Heart left ventricle (tissue), 16 donors: ENCODE measurements around the gene RNF181. TPM values are rescaled to one million over a fixed set of nuclear protein-coding genes. Genes with fewer than 3 reads are reported as not detected.

Experiments used
- ATAC-seq, 4 donors: fragments of 200-7000 bp; cut with Tn5 transposase; one replicate each; pipeline ENCODE4 v1.9.1; 2020 to 2022; ENCODE audit warnings: moderate library complexity in 4 of 4, mild to moderate bottlenecking in 3 of 4, moderate number of reproducible peaks in 1 of 4
- DNase-seq, 5 donors: peaks; one replicate each; pipeline ENCODE4 v3.0.0-alpha.2; 2020
- H3K27ac ChIP-seq, 12 donors: fragments of 200-600 bp; sonication (generic) in 4 of 12; one replicate each; pipeline versions ENCODE4 v1.5.0 to v1.8.0; 2016 to 2022; ENCODE audit warnings: mild to moderate bottlenecking in 2 of 12
- H3K27me3 ChIP-seq, 9 donors: fragments of 200-600 bp; sonication (generic) in 2 of 9; one replicate each; pipeline versions ENCODE4 v1.5.1 to v1.8.0; 2016 to 2022; ENCODE audit warnings: mild to moderate bottlenecking in 3 of 9
- H3K36me3 ChIP-seq, 9 donors: fragments of 200-600 bp; sonication (generic) in 2 of 9; one replicate each; pipeline versions ENCODE4 v1.5.0 to v1.8.0; 2018 to 2022; ENCODE audit warnings: mild to moderate bottlenecking in 2 of 9
- H3K4me1 ChIP-seq, 12 donors: fragments of 200-600 bp; sonication (generic) in 4 of 12; one replicate each; pipeline versions ENCODE4 v1.5.0 to v1.8.0; 2016 to 2022; ENCODE audit warnings: mild to moderate bottlenecking in 3 of 12
- H3K4me3 ChIP-seq, 12 donors: fragments of 200-600 bp; sonication (generic) in 4 of 12; one replicate each; pipeline versions ENCODE4 v1.5.0 to v1.8.0; 2017 to 2022; ENCODE audit warnings: mild to moderate bottlenecking in 9 of 12, moderate library complexity in 4 of 12
- H3K9me3 ChIP-seq, 12 donors: fragments of 200-600 bp; sonication (generic) in 4 of 12; one replicate each; pipeline versions ENCODE4 v1.5.0 to v1.8.0; 2016 to 2022; ENCODE audit warnings: mild to moderate bottlenecking in 1 of 12
- CTCF ChIP-seq, 12 donors: fragments of 200-600 bp; sonication (generic) in 4 of 12; IDR thresholded peaks; one replicate each; pipeline versions ENCODE4 v1.5.0 to v1.8.0; 2018 to 2022; ENCODE audit warnings: antibody characterized with exemption in 12 of 12, mild to moderate bottlenecking in 5 of 12
- POLR2A ChIP-seq, 2 donors: fragments of 450-650 bp; IDR thresholded peaks; one replicate each; pipeline ENCODE4 v1.6.1; 2017; ENCODE audit warnings: antibody characterized with exemption in 2 of 2, mild to moderate bottlenecking in 2 of 2, moderate library complexity in 2 of 2
- WGBS, 4 donors: extraction: QIAGEN DNeasy Blood & Tissue Kit in 2 of 4; methylation state at CpG; one replicate each; pipeline versions ENCODE4 v1.1.5 to v1.1.7; 2013 to 2018; 5-methylcytosine and 5-hydroxymethylcytosine counted together
- intact Hi-C, 10 donors: fragments of 100-400 bp; cut with DNase I; formaldehyde crosslinking; loops; one replicate each; pipeline versions ENCODE4 v1.11.1 to v1.14.2; 2022
- polyA plus RNA-seq, 2 donors: library from polyadenylated mRNA; stranded (reverse); fragments of 200-250 nt; gene quantifications; one replicate each; pipeline ENCODE4 v1.2.3, GENCODE V29; 2013
- total RNA-seq, 9 donors: library from RNA; depleted of rRNA in 2 of 9; stranded (reverse); fragments of >200 nt in 2 of 9; fragmentation: NEBNext Ultra II Directional in 3 of 9; extraction: Animal tissue kit (Norgen Biotek cat#: 25700) in 3 of 9; gene quantifications; one replicate each; pipeline versions ENCODE4 v1.1.0 to v1.2.4, GENCODE V29; 2016 to 2023
- donor health status: ischemic (EF 13 %, LVEDD 7.1; RV severe dilation, severe dysfunction).
- donor health status: healthy with polysubstance abuse.
- donor health status: DM: no; HTN: yes; CAD: no.
- donor health status: DM: no; HTN: no; CAD: no.
- donor health status: ischemic (EF 25% LVEDD 6.9; RV normal size, moderate dysfunction).
- donor health status: ischemic (EF 25% LVEDD 5.7; RV mildly dilated, moderate dysfunction).
- donor health status: healthy.
- donor health status: DM: yes; HTN: yes; CAD: no.
- donor health status: ischemic (EF 35%, LVEDD 5.7; RV mildly dilated, moderate dysfunction).
- donor health status: nonischemic (EF 11% LVEDD 7.7; RV severe dilation, severe dysfunction).
- donor health status: DM: yes; HTN: yes; CAD: no.
- donor health status: PGD.
- donor health status: ischemic (EF 29% LVEDD 5.4; RV normal size, mild dysfunction).
- donor health status: nonischemic (EF 23%, LVEDD 6.1; RV moderate dilation, normal function).

RNF181 gene
- total and polyA plus RNA-seq, 11 donors, result 77.7 to 235 (median 104) TPM

GRCh38 chr2:85593023-85593422, 2.5 kb upstream of the RNF181 start:
- Histone ChIP-seq H3K27ac (peak overlapping the region in 2 of 12 donors; percentile 2 to 26), H3K4me3 (no peak overlapping the region), H3K4me1 (peaks cover 3 to 81% (median 63%) of the 10 kb centered on the region in 12 donors), H3K36me3 (peaks cover 0 to 27% (median 14%) of the 10 kb centered on the region in 9 donors), H3K27me3 (no peaks in the 10 kb centered on the region), H3K9me3 (no peaks in the 10 kb centered on the region)
- ATAC-seq (no peak), DNase-seq (no peak)
- WGBS, 4 donors, result 62 to 79% (median 72%) methylated on average over 2 to 3 of the region's 3 CpGs; no CpG with 5 or more reads in 1 of the 4 donors
- intact Hi-C loops, result no loop called here
- no peak for TF ChIP-seq POLR2A (IDR thresholded peaks at IDR 0.05)
- TF ChIP-seq CTCF (IDR thresholded peaks at IDR 0.05), result no peak

- peaks cover 0 to 44% (median 30%) of the 10 kb centered on the region in 9 donors for H3K36me3 ChIP-seq
- DNase-seq, result no peak
- H3K27ac ChIP-seq, result peak overlapping the region; percentile 26 to 96 (median 91)
- intact Hi-C loops, result no loop called here
- H3K4me1 ChIP-seq, result peaks cover 3 to 66% (median 46%) of the 10 kb centered on the region in 12 donors
- H3K4me3 ChIP-seq, result peak overlapping the region; percentile 45 to 91 (median 80)
- TF ChIP-seq POLR2A (IDR thresholded peaks at IDR 0.05) (no peak), CTCF (IDR thresholded peaks at IDR 0.05) (no peak)
- WGBS, 4 donors, result 13 to 18% (median 16%) methylated on average over 13 of the region's 13 CpGs
- no peak for ATAC-seq
- no peaks in the 10 kb centered on the region for H3K9me3 ChIP-seq
- no peaks in the 10 kb centered on the region for H3K27me3 ChIP-seq
Observed at GRCh38 chr2:85594715-85595300, 737 bp upstream of the RNF181 start.

- peaks cover 0 to 53% (median 32%) of the 10 kb centered on the region in 9 donors for H3K36me3 ChIP-seq
- peak overlapping the region; percentile 25 to 96 (median 91) for H3K27ac ChIP-seq
- H3K4me3 ChIP-seq, result peak overlapping the region; percentile 50 to 91 (median 80)
- 3 to 5% (median 4%) methylated on average over 10 of the region's 10 CpGs for WGBS, 4 donors
- ATAC-seq (peak in 1 of 4 donors; percentile 1), DNase-seq (peak in 1 of 5 donors; percentile 39)
- intact Hi-C loops, result no loop called here
- H3K4me1 ChIP-seq, result peaks cover 0 to 55% (median 35%) of the 10 kb centered on the region in 12 donors
- H3K27me3 ChIP-seq, result no peaks in the 10 kb centered on the region
- no peak for TF ChIP-seq CTCF (IDR thresholded peaks at IDR 0.05)
- TF ChIP-seq POLR2A (IDR thresholded peaks at IDR 0.05), result no peak
- no peaks in the 10 kb centered on the region for H3K9me3 ChIP-seq
Observed at GRCh38 chr2:85596026-85596333, 435 bp downstream of the RNF181 start.

- no peak for TF ChIP-seq CTCF (IDR thresholded peaks at IDR 0.05)
- Histone ChIP-seq H3K27me3 (no peaks in the 10 kb centered on the region), H3K4me1 (peaks cover 0 to 55% (median 34%) of the 10 kb centered on the region in 12 donors), H3K9me3 (no peaks in the 10 kb centered on the region), H3K27ac (peak overlapping the region in 6 of 12 donors; percentile 87 to 96 (median 92)), H3K4me3 (peak overlapping the region; percentile 50 to 91 (median 80)), H3K36me3 (peaks cover 0 to 53% (median 33%) of the 10 kb centered on the region in 9 donors)
- ATAC-seq (no peak), DNase-seq (no peak)
- WGBS, 4 donors, result 32 to 53% (median 49%) methylated on average over 3 of the region's 3 CpGs
- intact Hi-C loops, result no loop called here
Observed at GRCh38 chr2:85596486-85597143, 1.1 kb downstream of the RNF181 start.
